ENCODE results near the gene TYSND1.
"Not testable (repeated sequence)": the region's sequence is repeated elsewhere in the genome, so short reads cannot be mapped to it uniquely, and the experiment has no call there.

The TYSND1 gene

DNA sequence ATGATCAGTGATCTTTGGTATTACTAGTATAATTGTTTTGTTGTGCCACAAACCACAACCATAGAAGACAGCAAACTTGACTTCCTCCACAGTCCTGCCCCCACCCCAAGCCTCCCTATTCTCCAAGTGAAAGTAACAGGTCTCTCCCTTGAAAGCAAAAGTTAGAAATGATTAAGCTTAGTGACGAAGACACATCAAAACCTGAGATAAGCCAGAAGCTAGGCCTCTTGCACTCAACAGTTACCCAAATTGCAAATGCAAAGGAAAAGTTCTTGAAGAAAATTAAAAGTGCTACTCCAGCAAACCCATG lies 16.3 kb upstream of the TYSND1 start:
- DNase-seq, result no peak

DNA sequence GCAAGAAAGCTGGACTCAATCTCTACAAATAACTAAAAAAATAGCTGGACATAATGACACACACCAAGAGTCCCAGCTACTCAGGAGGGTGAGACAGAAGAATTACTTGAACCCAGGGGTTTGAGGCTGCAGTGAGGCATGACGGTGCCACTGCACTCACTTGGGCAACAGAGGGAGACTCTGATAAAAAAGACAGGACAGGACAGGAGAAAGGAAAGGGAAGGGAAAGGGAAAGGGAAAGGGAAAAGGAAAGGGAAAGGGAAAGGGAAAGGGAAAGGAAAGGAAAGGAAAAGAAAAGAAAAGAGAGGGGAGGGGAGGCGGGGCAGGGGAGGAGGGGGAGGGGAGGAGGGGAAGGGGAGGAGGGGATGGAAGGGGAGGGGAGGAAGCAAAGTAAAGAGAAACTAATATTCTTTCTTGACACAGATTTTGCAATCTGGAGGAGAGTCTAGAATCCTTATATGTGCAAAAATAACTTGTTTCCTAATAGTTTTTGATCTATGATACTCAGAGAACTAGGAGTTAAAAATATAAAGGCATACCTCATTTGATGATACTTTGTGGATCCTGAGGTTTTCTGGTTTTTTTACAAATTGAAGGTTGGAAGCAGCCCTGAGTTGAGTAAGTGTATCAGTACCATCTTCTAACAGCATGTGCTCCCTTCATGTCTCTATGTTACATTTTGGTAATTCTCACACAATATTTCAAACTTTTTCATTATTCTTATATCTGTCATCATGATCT lies 15.8 kb upstream of the TYSND1 start:
- DNase-seq, result no peak

DNA sequence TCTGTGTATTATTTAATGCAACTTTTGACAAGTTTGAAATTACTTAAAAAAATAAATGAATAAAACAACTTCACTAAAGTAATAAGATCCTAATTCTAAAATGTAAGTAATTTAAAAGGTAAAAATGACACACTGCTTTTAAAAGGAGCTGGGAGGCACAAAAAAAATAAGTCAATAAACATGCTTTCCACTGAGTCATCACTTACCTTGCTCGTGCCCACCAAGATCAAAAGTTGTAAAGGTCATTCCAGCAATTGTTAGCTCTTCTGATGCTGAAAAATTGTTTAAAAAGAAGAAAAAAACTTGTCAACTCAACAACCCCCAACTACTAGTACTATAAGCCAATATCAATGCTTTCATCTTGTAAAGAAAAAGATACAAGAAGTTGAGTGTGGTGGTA lies 14.3 kb upstream of the TYSND1 start:
- no peak for DNase-seq

DNA sequence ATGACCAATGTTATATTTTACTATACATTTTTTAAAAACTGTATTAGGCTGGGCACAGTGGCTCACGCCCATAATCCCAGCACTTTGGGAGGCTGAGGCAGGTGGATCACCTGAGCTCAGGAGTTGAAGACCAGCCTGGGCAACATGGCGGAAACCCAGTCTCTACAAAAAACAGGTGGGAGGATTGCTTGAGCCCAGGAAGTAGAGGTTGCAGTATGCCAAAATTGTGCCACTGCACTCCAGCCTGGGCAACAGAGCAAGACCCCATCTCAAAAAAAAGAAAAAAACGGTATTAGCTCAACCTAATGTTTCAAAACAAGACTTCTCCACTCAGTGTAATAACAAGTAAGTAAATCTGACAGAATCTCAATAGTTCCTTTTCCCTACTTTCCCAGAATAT lies 12.9 kb upstream of the TYSND1 start:
- not testable (repeated sequence) for DNase-seq

DNA sequence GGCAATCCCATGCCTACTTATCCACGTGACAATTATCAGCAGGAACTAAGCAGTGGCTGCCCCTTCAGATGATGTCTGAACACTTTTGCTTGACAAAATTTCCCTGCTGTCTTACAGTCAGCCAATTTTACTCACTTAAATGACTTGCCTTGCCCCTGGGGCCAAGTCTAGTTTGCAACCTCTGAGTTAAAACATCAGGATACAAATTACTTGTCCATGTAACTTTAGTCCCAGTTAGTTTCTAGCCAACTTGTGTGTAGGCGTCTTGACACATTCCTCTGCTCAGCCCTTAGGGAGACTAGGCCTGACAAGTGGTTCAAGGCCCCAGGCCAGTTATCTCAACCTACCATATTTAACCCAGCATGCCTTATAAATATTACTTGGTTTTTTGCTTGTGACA lies 11.6 kb upstream of the TYSND1 start:
- DNase-seq, result no peak

DNA sequence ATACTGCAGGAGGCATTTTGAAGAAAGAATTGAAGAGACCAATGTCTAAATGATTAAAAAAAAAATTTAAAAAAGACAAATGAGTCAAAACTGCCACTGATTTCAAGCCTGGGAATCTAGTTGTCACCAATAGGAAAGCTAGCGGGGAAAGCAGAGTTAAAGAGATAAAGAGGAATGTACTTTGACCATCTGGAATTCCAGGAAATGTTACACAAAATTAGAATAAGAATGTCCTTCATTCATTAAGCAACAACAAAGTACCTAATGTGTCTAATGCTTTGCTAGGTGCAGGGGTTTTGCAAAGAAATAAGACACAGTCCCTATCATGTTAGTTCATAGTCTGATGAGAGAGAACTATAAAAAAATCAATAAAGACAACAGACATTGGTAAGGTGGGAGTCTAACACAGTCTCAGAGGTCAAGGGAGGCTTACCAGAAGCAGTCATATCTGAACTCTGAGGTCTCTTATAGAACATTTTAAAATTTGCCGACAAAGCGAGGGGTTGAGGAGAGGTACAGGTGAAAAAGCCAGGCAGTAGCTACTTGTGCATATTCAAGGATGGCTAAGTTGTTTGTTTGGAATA lies 8.8 kb upstream of the TYSND1 start:
- DNase-seq, result no peak

DNA sequence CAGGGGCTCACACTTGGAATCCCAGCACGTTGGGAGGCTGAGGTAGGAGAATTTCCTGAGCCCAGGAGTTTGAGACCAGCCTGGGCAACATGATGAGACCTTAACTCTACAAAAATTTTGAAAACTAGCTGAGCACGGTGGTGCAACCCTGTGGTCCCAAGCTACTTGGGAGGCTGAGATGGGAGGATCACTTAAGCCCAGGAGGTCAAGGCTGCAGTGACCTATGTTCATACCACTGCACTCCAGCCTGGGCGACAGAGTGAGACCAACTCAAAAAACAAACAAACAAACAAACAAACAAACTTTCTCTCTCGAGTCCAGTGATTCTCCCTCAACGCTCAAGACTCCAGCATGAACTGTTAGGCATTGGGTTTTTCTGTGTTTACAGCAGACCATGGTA lies 2.0 kb upstream of the TYSND1 start:
- no peak for DNase-seq

DNA sequence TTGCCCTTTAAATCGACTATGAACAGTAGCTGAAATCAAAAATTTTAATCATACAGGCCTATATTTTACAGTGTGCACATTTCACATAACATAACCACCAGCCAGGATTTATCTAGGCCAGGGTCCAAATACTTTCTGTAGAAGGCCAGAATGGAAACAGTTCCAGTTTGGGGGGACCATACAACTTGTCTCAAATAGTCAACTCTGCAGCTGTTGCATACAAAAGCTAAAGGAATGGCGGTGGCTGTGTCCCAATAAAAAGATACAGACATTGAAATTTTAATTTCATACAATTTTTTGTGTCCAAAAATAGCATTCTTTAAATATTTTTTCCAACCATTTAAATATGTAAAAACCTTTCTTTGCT lies 742 bp upstream of the TYSND1 start:
- DNase-seq, result no peak

DNA sequence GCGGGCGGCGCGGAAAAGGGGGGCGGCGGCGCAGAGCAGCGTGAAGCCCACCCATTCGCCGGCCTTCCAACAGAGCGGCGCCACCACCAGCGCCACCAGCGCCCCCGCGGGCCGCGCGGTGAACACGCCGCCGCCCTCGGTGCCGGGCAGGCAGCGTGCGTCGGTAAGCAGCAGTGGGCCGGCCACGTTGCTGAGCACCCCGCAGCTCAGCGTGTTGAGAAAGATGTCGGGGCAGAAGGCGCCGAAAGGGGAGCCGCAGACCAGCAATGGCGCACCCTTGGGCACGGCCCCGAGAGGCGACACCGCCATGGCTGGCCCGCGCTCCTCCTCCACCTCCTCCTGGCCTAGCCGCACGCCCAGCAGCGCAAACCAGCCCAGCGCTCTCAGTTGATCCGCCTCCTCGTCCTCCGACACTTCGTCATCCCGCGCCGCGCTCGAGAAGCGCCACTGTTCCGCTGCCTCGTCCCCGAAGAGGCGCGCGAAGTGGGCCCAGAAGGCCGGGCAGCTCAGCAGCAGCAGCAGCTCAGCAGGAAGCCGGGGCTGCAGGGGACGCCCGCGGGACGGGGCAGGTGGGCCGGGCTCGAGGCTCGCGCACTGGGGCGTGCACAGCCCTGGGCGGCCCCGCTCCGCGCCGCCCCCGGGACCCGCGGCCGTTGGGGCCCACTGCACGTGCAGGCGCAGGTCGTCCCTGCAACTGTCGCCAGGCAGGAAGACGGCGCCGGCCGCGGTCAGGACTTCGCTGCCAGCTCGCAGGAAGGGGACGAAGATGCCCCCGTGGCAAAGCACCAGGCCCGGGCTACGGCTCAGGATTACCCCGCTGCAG lies 623 bp downstream of the TYSND1 start:
- peak in 1 of 2 experiments; percentile 39 for DNase-seq

DNA sequence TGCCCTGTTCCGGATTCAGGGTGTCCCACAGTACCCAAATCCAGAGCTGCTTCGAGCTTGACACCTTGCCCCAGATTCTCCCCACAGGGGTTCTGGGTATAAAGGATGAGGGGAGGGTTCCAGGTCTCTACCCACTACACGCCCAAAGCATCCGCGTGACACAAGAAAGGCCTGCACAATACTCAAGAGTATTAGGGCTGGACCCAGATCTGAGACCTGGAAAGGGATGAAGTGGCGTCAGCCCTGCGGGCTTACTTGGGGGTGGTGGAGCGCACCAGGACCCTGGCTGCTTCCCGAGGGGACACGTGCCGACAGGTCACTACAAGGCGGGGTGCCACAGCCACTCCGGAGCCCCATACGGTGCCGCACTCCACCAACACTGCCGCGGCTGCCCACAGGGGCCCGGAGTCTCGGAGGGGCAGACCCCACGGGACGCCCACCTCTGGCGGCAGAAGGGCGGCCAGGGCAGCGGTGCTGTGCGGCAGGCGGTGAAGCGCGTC lies 1.3 kb downstream of the TYSND1 start:
- no peak for DNase-seq

DNA sequence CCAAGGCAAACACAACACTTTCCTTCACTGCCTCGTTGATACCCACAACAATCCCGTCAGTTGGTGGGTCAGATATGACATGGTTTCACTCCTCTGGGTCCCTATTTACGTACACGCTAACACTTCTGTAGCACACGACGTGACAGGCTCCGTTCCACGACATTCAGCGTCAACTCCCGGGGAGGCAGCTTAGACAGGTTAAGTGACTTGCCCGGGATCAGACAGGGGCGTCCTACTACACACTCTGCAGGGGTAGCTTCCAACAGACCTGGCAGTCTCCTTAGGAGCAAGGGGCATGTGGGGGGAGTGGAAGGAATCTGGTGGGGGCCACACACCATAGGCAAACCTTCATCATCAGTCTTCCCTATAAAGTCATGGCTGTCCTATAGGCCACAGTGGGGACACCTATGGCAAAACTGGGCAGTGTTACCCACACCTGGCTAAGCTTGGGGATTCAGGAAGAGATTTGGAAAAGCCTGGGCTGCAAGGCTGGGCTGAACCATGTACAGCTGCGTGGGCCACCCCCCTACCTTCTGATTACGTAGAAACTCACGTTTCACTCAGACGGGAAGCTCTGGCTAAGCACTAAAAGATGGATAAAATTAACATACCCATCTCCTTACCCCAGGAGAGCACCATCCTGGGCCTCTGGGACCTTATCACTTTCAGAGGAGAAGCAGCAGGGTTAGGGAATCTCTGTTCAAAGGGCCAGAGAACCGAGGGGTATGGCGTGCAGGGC lies 2.0 kb downstream of the TYSND1 start:
- DNase-seq, result no peak

DNA sequence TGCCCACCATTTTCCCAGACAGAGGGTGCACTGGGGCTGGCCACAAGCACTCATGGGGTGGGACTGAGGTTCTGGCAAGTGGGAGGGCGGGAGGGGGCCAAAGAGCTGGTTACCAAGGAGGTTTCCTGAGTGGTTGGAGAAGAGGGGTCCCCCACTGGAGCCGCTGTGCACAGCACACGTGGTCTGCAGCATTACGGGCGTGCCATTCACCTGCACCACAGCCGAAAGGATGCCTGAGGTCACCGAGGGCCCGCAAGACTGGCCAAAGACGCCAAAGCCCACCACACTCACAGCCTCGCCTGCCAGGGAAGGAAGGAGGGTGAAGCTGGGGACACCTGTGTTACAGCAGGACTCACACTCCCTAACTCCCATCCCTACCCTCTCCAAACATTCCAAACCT lies 3.9 kb downstream of the TYSND1 start:
- DNase-seq, result no peak

DNA sequence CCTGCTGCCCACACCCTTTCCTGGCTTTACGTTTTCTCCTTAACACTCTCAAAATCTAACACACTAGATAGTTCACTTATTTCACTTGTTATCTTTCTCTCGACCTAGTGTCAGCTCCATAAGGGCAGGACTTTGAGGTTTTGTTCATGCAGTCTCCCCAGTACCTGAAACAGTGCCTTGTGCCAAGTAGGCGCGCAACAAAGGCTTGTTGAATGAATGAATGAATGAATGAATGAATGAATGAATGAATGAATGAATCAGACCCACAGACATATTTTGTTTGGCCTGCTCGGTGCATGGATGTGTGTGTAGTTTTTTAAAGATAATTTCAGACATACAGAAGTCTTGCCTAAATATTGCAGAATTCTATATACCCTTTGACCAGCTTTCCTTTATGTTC lies 6.2 kb downstream of the TYSND1 start:
- no peak for DNase-seq

DNA sequence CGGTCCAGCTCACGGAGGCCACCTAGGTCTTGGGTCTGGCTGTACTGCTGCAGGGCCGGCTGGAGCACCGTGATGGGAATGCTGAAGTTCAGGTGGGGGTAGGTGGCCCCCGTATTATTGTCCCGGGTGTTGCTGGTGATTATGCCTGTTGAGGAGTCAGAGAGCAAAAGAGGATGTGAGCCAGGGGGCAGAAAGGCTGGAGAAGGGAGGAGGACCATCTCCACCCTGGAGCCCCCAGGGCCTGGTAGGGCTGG lies 6.6 kb downstream of the TYSND1 start:
- no peak for DNase-seq

DNA sequence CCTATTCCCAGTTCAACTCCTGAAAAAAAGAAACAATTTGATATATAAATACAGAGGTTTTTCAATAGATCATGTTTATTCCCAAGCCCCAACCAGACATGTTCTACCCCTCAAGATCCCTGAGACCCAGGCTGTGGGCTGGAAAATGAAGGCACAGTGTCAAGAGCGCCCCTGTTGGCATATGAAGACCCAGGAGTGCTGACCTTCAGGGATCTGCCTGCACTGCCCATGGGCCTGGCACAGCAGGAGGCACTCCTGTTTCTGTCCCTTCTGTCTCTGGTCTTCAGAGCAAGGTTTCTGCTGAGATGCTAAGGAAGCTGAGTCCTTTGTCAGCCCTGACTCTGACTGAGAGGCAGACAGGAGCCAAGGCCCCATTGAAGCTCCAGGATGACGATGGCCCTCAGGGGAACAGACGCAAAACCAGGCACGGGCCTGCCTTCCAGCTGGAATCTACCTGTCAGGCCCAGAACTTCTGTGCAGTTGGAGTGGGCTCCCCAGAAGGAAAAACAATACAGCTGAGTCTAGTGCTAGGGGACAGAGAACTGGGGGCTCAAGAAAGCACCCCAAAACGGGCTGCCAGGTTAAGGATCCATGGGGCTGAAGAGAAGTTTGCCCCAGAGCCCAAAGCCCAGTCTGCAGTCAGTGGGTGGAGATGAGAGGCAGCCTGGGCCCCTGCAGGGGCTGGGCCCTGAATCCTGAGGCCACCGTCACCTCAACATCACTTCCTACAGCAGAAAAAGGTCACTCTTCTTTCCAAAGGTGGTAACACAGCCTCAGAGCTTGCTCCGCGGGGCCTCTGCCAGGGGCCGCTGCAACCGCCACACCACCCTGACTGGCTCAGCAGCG lies 7.1 kb downstream of the TYSND1 start:
- no peak for DNase-seq

DNA sequence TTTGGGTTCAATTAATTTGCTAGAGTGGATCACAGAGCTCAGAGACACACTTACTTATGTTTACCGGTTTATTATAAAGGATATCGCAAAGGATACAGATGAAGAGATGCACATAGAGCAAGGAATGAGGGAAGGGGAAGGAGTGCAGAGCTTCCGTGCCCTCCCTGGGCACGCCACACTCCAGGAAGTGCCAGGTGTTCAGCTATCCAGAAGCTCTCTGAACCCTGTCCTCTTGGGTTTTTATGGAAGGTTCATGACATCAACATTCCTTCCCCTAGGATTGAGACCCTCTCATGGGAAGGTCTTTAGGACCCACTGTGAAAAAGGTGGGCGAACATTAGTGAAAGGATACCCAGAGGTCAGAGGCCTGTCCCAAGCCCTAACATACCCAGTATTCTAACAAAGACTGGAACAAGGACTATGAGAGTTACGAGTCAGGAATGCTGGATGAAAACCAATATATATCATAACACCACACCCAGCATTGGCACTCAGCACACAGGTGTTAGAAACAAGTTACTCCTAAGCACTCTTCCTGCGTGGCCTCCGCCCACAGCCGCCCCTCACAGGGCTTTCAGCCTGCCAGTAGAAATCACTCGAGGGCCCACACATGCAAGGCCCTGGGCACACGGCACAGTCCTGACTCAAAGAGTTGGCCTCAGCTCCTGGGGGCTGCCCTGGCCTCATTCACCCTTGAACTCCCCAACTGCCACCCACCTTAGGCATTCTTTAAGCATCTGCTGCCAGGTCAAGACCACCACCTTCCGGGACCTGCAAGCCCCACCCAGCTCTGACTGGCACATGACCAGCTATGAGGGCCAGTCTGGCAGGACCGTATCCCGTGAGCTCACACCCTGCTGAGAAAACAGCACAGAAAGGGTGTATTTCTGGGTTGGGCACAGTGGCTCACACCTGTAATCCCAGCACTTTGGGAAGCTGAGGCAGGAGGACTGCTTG lies 8.3 kb downstream of the TYSND1 start:
- no peak for DNase-seq

DNA sequence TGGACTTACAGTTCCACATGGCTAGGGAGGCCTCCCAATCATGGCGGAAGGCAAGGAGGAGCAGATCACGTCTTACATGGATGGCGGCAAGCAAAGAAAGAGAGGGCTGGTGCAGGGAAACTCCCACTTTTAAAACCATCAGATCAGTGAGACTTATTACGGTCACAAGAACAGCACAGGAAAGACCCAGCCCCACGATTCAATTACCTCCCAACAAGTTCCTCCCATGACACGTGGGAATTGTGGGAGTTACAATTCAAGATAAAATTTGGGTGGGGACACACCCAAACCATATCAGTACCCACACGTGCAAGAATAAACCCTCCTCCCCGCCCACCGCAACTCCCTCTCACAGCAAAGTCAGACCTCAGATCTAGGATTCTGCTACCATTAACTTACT lies 9.4 kb downstream of the TYSND1 start:
- no peak for DNase-seq

DNA sequence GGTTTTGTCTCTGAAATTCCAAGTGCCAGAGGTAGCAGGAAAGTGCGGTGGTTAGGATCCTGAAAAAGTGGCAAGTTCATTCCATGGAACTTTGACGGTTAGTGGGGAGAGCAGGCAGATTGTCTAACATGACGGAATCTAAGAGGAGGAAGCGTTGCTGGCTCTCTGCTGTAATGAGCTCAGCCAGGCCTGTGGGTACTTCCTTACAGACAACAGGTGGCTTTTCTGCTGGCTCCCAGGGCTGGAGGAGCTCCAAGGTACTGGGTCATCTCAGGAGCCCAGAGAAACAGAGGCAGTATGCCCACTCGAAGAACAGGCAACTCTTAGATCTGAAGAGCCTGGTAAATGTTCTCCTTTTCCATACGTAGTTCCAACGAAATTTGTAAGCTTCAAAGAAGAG lies 10.8 kb downstream of the TYSND1 start:
- DNase-seq, result no peak

DNA sequence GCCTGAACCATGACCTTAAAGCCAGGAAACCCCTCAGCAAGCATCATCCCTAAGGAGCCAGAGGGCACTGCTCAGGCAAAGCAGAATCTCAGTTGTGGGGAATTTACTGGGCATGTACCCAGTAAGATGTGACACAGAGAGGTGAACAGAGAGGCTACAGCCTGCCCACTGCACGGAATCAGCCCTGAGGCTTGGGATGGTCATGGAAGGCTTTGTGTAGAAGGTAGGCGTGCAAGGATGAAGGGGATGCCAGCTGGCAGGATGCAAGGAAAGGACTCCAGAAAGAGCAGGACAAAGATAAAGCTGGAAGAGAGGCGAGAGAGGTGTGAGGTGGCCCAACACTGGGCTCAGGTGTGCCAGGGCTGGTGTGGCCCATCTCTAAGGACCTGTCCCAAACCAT lies 11.5 kb downstream of the TYSND1 start:
- no peak for DNase-seq

DNA sequence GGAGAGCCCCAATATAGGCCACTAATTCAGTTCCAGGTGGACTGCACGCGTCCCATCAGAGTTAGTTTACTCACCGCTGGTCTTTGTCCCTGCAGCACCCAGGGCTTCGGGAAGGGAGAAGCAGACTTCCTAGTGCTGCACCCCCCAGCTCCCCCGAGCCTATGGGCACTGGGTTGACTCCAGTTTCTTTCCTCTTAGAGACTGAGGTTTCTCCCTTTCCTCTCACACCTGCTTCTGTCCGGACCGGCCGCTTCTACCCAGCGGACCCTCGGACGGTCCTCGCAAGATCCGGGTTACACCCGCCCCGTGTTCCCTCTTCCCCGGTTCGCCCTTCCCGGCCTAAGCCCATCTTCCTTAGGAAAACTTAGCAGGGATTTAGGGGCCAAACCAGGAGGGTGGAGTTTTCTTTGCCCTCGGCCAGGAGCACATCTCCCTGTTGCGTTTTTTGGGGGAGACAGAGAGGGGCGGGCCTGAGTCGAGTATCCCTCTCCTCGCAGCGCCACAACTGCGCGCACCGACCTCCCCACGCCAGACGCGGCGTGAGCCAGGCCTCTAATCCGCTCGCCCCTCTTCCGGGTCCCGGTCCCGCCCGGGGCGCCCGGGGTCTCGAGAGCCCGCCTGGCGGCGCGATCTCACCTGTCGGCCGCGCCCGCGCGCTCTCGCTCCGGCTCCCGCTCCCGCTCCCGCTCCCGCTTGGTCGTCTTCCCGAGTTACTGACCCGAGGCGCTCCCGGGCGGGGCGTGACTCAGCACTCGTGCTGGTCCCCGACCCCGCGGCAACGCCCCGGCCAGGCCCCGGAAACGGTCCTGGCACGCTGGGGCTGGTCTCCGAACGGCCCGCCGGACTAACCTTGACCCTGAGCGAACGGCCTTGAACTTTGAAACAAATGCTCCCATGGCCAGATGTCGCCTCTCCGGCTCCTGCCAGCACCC lies 14.1 kb downstream of the TYSND1 start, which contains the start of gene AIFM2:
Gene AIFM2, minus strand, starts transcription at position 728 of the 932 bp plus-strand sequence. CDS start 8,741 bp downstream, outside the sequence.
- no peak for DNase-seq

Measured in NCI-H446 (cell line).